ENCODE measurements around the gene DAAM1. TPM values are rescaled to one million over a fixed set of nuclear protein-coding genes. Genes with fewer than 3 reads are reported as not detected.

The DAAM1 gene
- total RNA-seq, 1 donor: 22.0 TPM

DNA sequence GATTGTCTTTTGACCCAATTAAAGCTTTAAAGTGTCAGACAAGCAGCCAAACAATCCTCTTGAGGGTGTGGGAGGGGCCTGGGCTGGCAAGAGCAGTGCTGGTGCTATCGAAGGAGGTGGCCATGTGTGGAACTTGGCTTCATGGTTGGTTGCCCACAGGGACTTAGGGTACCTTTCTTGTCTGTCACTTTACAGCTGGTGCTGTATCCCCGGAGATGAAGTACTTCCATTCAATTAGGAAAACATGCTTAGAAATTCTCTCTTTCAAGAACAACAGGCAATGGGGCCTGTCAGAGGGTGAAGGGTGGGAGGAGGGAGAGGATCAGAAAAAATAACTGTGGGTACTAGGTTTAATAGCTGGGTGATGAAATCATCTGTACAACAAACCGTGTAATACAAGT is 86.5 kb downstream of the DAAM1 start:
- DNase-seq (ENCODE audit: low read depth): no peak
- TF ChIP-seq CTCF (IDR thresholded peaks at IDR 0.05; ENCODE audit: insufficient read depth, low read depth, low read length): no peak
- H3K4me3 ChIP-seq (ENCODE audit: low read depth, low read length): no peak overlapping the region

DNA sequence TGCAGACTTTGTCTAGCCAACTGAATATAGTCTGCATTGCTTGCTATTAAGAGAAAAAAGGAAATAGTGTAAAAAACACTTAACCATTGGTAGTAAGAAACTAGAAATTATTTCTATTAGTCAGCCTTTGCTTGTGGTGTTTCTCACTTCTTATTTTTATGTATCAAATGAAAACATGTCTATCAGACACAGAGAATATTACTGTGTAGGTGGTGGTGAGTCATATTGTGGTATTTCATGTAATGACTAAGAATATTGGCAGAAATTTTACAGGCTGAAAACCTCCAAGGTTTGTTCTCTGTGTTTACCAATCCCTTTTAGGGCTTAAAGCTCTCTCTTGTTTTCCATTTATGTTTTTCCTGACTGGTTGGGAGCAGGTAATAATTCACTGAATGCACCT is 87.2 kb downstream of the DAAM1 start:
- TF ChIP-seq CTCF (IDR thresholded peaks at IDR 0.05; ENCODE audit: insufficient read depth, low read depth, low read length): no peak
- H3K4me3 ChIP-seq (ENCODE audit: low read depth, low read length): no peak overlapping the region

GRCh38 chr14:59276235-59276634 is 87.8 kb downstream of the DAAM1 start:
- TF ChIP-seq CTCF (IDR thresholded peaks at IDR 0.05; ENCODE audit: insufficient read depth, low read depth, low read length): no peak
- no peak for DNase-seq (ENCODE audit: low read depth)

More for the DNA sequence above, 87.2 kb downstream of the DAAM1 start:
- DNase-seq (ENCODE audit: low read depth): peak; percentile 82

GRCh38 chr14:59277659-59278058 is 89.2 kb downstream of the DAAM1 start:
- no peak overlapping the region for H3K4me3 ChIP-seq (ENCODE audit: low read depth, low read length)
- no peak for TF ChIP-seq CTCF (IDR thresholded peaks at IDR 0.05; ENCODE audit: insufficient read depth, low read depth, low read length)
- no peak for DNase-seq (ENCODE audit: low read depth)

More at GRCh38 chr14:59276235-59276634, 87.8 kb downstream of the DAAM1 start:
- H3K4me3 ChIP-seq (ENCODE audit: low read depth, low read length): no peak overlapping the region

DNA sequence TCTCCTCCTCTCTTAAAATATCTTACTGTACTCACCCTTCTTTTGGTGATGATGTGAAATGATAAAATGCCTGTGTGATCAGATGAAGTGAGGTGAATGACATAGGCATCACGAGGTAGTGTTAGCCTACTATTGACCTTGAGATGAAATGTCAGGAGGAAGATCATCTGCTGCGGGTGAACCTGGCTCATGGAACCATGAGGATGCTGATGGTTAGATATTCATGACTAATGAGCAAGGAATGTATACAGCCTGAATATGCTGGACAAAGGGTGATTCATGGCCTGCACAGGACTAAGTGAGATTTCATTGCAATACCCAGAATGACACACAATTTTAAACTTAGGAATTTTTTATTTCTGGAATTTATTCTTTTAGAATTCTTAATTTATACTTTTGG is 89.6 kb downstream of the DAAM1 start:
- H3K4me3 ChIP-seq (ENCODE audit: low read depth, low read length): no peak overlapping the region
- no peak for TF ChIP-seq CTCF (IDR thresholded peaks at IDR 0.05; ENCODE audit: insufficient read depth, low read depth, low read length)
- peak; percentile 80 for DNase-seq (ENCODE audit: low read depth)

DNA sequence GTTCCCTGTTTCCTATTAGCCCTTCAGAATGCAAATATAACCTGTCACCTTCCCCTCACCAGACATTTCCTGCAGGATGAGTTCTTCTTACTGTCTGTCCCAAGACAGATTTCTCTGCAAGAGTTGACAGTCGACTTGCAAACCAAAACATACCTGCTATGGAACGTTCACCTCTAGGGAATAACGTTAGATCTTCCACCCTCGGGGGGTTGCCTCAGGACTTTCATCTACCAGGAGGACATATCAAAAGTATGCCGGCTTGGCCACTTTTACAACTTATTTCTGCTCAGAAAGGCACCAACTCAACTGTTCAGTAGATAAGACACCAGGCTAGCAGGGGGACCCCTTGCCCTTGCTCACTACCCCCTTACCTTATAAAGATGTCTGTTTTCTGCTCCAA is 92.5 kb downstream of the DAAM1 start:
- no peak for DNase-seq (ENCODE audit: low read depth)
- no peak for TF ChIP-seq CTCF (IDR thresholded peaks at IDR 0.05; ENCODE audit: insufficient read depth, low read depth, low read length)
- no peak overlapping the region for H3K4me3 ChIP-seq (ENCODE audit: low read depth, low read length)

- DNase-seq (ENCODE audit: low read depth): peak; percentile 53
- H3K4me3 ChIP-seq (ENCODE audit: low read depth, low read length): no peak overlapping the region
- TF ChIP-seq CTCF (IDR thresholded peaks at IDR 0.05; ENCODE audit: insufficient read depth, low read depth, low read length): no peak
These were observed 93.3 kb downstream of the DAAM1 start for GRCh38 chr14:59281609-59282377.
